ENCODE measurements around the gene DHRS3.
"Not testable (repeated sequence)": the region's sequence is repeated elsewhere in the genome, so short reads cannot be mapped to it uniquely, and the experiment has no call there.

The DHRS3 gene, protein sequence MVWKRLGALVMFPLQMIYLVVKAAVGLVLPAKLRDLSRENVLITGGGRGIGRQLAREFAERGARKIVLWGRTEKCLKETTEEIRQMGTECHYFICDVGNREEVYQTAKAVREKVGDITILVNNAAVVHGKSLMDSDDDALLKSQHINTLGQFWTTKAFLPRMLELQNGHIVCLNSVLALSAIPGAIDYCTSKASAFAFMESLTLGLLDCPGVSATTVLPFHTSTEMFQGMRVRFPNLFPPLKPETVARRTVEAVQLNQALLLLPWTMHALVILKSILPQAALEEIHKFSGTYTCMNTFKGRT

DNA sequence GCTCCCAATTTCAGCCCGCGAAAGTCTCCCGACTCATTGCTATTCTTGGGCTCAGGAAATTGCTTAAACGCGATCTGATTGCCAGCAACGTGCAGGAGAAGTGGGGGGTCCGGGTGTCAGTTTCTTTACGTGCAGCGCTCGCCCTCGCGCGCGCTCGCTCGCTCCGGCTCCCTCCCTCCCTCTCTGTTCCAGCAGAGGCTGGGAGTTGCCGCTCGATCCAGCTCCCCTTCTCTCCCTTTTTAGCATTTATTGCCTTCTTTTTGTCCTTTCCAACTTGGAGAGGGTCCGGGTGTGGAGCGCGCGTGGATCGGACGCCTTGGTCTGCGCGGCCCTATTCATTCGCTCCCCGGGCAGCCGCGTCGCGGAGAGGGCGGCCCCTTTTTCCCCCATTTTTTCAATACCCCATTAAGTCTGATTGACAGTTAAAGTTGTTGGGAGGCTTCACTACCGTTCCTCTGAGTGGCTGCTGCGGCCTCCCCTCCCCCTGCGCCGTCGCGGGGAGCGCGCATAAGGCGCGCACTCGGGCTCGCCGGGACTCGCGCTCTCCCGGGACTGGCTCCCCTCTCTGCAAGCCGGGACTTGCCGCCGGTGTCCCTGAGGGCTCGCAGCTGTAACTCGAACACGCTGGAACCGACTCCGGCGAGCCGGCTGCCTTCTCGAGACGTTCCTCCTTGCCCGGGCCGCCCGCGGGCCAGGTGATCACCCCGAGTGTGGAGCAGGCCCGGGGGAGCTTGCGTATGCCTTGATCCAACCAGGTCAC lies at the start of gene DHRS3:
Gene DHRS3, minus strand, starts transcription at position 310 of the 760 bp plus-strand sequence. CDS start 862 bp downstream, outside the sequence.
- H3K27ac ChIP-seq (ENCODE audit: low read depth, low read length), result peak within 1 kb of the TSS; percentile 92
- H3K4me3 ChIP-seq (ENCODE audit: low read depth in 1 of 2, low read length in 2 of 2), result peak within 1 kb of the TSS; percentile 66 to 87
- no peaks in the 10 kb centered on the region for H3K27me3 ChIP-seq (ENCODE audit: control insufficient read depth in 1 of 2, insufficient read depth in 2 of 2, low read length in 2 of 2)
- H3K9me3 ChIP-seq (ENCODE audit: control insufficient read depth in 1 of 2, low read length in 2 of 2), result no peaks in the 10 kb centered on the region
- peaks cover 30 to 45% of the 10 kb centered on the region in 2 donors for H3K4me1 ChIP-seq (ENCODE audit: control insufficient read depth in 1 of 2, insufficient read depth in 2 of 2, low read length in 2 of 2)
- H3K36me3 ChIP-seq (ENCODE audit: control insufficient read depth in 1 of 2, insufficient read depth in 2 of 2, low read length in 2 of 2), result peaks cover 0 to 5% of the 10 kb centered on the region in 2 donors
- H3K9ac ChIP-seq (ENCODE audit: low read depth in 1 of 2, low read length in 2 of 2), result peak within 1 kb of the TSS; percentile 84 to 91

DNA sequence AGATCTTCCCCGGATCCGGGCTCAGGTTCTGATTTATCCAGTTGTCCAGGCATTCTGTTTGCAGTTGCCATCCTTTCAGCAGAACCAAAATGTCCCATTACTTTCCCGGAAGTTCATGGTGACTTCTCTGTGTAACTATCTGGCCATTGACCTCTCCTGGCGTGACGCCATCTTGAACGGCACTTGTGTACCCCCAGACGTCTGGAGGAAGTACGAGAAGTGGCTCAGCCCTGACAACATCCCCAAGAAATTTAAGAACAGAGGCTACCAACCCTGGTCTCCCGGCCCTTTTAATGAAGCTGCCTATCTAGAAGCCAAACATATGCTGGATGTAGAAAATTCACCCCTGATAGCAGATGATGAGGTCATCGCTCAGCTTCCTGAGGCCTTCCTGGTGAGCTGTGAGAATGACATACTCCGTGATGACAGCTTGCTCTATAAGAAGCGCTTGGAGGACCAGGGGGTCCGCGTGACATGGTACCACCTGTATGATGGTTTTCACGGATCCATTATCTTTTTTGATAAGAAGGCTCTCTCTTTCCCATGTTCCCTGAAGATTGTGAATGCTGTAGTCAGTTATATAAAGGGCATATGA lies 48.2 kb upstream of the DHRS3 start:
- peaks cover 7% of the 10 kb centered on the region in 2 donors for H3K9me3 ChIP-seq (ENCODE audit: control insufficient read depth in 1 of 2, low read length in 2 of 2)
- H3K36me3 ChIP-seq (ENCODE audit: control insufficient read depth in 1 of 2, insufficient read depth in 2 of 2, low read length in 2 of 2), result no peaks in the 10 kb centered on the region
- no peaks in the 10 kb centered on the region for H3K27me3 ChIP-seq (ENCODE audit: control insufficient read depth in 1 of 2, insufficient read depth in 2 of 2, low read length in 2 of 2)
- H3K4me1 ChIP-seq (ENCODE audit: control insufficient read depth in 1 of 2, insufficient read depth in 2 of 2, low read length in 2 of 2), result no peaks in the 10 kb centered on the region
- H3K4me3 ChIP-seq (ENCODE audit: low read depth in 1 of 2, low read length in 2 of 2), result no peak overlapping the region
- H3K27ac ChIP-seq (ENCODE audit: low read depth, low read length), result no peak overlapping the region
- no peak overlapping the region for H3K9ac ChIP-seq (ENCODE audit: low read depth in 1 of 2, low read length in 2 of 2)

DNA sequence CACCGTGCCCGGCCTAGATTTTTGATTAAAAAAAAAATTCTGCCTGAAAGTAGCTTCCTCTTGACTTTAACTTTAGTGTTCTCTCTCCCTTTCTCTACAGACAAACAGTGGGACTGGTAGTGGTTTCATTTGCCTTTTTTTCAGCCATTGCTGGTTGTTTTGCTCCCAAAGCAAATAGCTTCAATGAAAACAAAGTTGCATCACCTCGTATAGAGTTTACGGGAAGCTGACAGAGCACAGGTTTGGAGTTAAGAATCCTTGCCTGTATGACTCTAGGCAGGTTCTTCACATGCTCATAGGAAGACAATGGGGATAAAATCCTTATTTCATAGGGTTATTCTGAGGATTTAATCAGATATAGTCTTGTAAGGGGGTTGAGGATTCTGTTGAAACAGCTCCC lies 47.5 kb upstream of the DHRS3 start:
- H3K4me3 ChIP-seq (ENCODE audit: low read depth in 1 of 2, low read length in 2 of 2), result no peak overlapping the region
- H3K9me3 ChIP-seq (ENCODE audit: control insufficient read depth in 1 of 2, low read length in 2 of 2), result peaks cover 7% of the 10 kb centered on the region in 2 donors
- no peak overlapping the region for H3K9ac ChIP-seq (ENCODE audit: low read depth in 1 of 2, low read length in 2 of 2)
- no peaks in the 10 kb centered on the region for H3K4me1 ChIP-seq (ENCODE audit: control insufficient read depth in 1 of 2, insufficient read depth in 2 of 2, low read length in 2 of 2)
- H3K27ac ChIP-seq (ENCODE audit: low read depth, low read length), result no peak overlapping the region
- H3K36me3 ChIP-seq (ENCODE audit: control insufficient read depth in 1 of 2, insufficient read depth in 2 of 2, low read length in 2 of 2), result no peaks in the 10 kb centered on the region
- H3K27me3 ChIP-seq (ENCODE audit: control insufficient read depth in 1 of 2, insufficient read depth in 2 of 2, low read length in 2 of 2), result no peaks in the 10 kb centered on the region

DNA sequence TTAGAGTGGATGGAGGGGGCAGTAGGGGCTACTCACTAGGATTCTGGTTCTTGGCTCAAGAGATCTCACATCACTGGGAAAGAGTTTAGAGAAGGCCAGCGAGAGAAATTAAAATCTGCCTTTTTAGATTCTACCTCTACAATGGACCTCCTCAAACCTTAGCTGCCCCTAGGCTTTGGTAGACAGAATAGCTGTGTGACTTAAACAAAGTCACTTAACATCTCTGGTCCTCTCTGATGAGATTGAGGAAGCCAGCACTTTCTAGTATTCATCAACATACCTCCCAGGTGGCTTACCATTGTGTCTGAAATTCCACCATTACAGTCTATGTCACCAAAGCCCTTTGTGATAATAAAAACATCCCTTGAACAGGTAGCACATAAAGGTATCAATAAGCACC lies 44.5 kb upstream of the DHRS3 start:
- Histone ChIP-seq H3K27ac (ENCODE audit: low read depth, low read length) (no peak overlapping the region), H3K36me3 (ENCODE audit: control insufficient read depth in 1 of 2, insufficient read depth in 2 of 2, low read length in 2 of 2) (no peaks in the 10 kb centered on the region), H3K9me3 (ENCODE audit: control insufficient read depth in 1 of 2, low read length in 2 of 2) (peaks cover 7% of the 10 kb centered on the region in 2 donors), H3K4me3 (ENCODE audit: low read depth in 1 of 2, low read length in 2 of 2) (no peak overlapping the region), H3K9ac (ENCODE audit: low read depth in 1 of 2, low read length in 2 of 2) (no peak overlapping the region), H3K4me1 (ENCODE audit: control insufficient read depth in 1 of 2, insufficient read depth in 2 of 2, low read length in 2 of 2) (no peaks in the 10 kb centered on the region), H3K27me3 (ENCODE audit: control insufficient read depth in 1 of 2, insufficient read depth in 2 of 2, low read length in 2 of 2) (no peaks in the 10 kb centered on the region)

DNA sequence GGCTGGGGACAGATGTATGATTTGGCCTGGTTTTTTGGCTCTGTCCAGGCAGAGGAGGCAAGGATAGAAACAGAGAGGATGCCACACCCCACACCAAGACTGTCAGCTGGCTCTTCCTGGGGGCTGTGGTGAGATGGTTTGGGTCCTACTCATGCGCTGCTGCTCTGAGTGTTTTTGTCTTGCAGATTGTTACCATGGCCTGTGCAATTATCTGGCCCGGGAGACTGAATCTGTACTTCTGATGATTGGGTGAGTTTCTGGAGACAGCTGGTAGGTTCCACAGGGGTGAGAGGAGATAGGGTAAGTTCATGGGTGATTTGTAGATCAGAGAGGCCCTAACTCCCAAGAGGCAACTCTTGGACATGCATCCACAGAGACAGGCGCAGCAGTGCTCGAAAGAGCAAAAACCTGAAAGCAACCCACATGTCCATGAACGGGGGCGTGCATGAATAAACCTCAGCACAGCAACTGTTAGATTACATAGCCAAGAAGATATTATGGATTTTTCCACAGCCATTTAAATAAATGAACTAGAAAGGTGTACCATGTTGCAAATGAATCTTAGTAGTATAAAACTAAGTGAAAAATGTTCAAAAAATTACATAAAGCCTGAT lies 43.7 kb upstream of the DHRS3 start:
- no peaks in the 10 kb centered on the region for H3K36me3 ChIP-seq (ENCODE audit: control insufficient read depth in 1 of 2, insufficient read depth in 2 of 2, low read length in 2 of 2)
- no peak overlapping the region for H3K4me3 ChIP-seq (ENCODE audit: low read depth in 1 of 2, low read length in 2 of 2)
- H3K27me3 ChIP-seq (ENCODE audit: control insufficient read depth in 1 of 2, insufficient read depth in 2 of 2, low read length in 2 of 2), result no peaks in the 10 kb centered on the region
- H3K27ac ChIP-seq (ENCODE audit: low read depth, low read length), result no peak overlapping the region
- no peak overlapping the region for H3K9ac ChIP-seq (ENCODE audit: low read depth in 1 of 2, low read length in 2 of 2)
- H3K9me3 ChIP-seq (ENCODE audit: control insufficient read depth in 1 of 2, low read length in 2 of 2), result peaks cover 7% of the 10 kb centered on the region in 2 donors
- no peaks in the 10 kb centered on the region for H3K4me1 ChIP-seq (ENCODE audit: control insufficient read depth in 1 of 2, insufficient read depth in 2 of 2, low read length in 2 of 2)

DNA sequence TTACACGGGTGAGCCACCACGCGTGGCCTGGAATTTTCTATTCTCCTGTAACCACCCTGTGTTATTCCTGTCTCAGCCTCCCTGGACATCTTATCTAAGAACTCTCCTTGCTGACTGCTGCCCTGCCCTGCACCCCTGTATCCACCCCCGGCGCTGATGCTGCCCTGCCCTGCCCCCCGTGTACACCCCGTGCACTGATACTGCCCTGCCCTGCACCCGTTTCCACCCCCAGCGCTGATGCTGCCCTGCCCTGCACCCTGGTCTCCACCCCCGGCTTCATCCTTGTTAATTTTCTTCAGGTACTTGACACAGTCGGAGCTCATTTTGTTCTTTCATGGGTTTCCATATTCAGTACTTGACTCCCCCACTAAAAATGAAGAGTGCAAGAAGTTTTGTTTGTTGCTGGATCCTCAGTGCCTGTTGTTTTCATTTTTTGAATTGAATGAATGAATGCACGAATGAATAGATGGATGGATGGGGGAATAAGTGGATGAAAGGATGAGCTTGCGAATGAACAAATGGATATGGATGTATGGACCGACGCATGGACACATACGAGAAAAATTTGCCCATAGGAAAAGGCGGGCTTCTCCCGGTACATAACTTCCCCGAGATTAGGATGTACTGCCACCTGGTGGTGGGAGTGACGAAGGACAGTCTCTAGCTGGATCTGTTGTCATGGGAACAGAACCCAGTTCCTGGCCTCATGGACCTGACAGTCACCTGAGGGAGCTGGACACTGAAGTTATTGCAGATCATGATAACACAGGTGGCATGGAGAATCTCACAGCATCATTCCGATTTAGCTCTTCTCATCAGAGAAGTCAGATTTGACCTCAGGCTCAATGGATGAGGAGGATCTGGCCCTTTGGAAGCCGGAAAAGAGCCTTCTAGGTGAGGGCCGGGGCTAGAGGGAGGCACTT lies 40.8 kb upstream of the DHRS3 start:
- no peak overlapping the region for H3K4me3 ChIP-seq (ENCODE audit: low read depth in 1 of 2, low read length in 2 of 2)
- H3K9me3 ChIP-seq (ENCODE audit: control insufficient read depth in 1 of 2, low read length in 2 of 2), result peaks cover 15 to 21% of the 10 kb centered on the region in 2 donors
- H3K9ac ChIP-seq (ENCODE audit: low read depth in 1 of 2, low read length in 2 of 2), result no peak overlapping the region
- H3K27ac ChIP-seq (ENCODE audit: low read depth, low read length), result no peak overlapping the region
- peaks cover 0 to 2% of the 10 kb centered on the region in 2 donors for H3K36me3 ChIP-seq (ENCODE audit: control insufficient read depth in 1 of 2, insufficient read depth in 2 of 2, low read length in 2 of 2)
- no peaks in the 10 kb centered on the region for H3K27me3 ChIP-seq (ENCODE audit: control insufficient read depth in 1 of 2, insufficient read depth in 2 of 2, low read length in 2 of 2)
- H3K4me1 ChIP-seq (ENCODE audit: control insufficient read depth in 1 of 2, insufficient read depth in 2 of 2, low read length in 2 of 2), result no peaks in the 10 kb centered on the region

DNA sequence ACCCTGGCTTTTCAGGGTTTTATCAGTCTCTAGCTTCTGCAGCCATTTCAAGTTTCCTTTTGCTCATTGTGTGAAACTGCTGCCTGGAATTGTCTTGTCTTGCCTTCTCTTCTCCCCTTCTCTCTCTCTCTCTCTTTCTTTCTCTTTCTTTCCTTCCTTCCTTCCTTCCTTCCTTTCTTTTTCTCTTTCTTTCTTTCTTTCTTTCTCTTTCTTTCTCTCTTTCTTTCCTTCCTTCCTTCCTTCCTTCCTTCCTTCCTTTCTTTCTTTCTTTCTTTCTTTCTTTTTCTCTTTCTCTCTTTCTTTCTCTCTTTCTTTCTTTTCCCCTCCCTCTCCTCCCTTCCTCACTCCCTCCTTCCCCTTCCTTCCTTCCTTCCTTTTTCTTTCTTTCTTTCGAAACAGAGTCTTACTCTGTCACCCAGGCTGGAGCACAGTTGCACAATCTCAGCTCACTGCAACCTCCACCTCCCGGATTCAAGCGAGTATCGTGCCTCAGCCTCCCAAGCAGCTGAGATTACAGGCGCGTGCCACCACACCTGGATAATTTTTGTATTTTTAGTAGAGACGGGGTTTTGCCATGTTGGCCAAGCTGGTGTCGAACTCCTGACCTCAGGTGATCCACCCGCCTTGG lies 40.0 kb upstream of the DHRS3 start:
- H3K9ac ChIP-seq (ENCODE audit: low read depth in 1 of 2, low read length in 2 of 2); H3K27me3 ChIP-seq (ENCODE audit: control insufficient read depth in 1 of 2, insufficient read depth in 2 of 2, low read length in 2 of 2): not testable (repeated sequence)

DNA sequence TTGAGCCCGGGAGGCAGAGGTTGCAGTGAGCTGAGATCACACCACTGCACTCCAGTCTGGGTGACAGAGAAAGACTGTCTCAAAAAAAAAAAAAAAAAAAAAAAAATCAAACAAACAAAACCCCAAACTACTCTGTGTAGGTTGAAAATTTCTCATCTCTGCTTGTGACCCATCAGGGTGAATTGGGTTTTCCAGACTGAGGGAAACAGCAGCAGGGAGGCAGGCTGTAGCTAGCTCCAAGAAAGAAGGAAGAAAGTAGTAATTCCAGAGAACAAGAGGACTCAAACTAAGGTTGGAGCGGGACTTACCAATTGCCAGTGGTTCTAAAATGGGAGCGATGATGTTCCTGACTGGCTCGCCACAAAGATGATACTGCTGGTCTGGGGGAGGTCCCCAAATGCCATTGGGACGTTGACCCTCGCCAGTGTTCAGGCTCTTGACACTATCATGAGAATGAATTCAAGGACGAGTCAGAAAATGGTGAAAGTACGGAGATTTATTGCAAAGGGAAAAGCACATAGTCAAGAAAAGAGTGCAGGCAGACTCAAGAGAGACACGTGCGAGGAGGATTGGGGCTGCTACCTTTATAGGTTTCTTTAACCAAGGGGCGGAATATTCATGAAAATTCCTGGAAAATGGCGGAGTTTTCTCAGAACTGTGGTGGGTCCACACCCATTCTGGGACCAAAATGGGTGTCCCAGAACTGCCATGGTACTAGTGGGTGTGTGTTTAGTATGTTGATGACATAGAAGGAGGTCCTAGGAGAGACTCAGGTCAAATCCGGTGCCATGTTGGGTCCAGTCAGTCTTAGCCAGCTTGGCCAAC lies 39.3 kb upstream of the DHRS3 start:
- Histone ChIP-seq H3K27me3 (ENCODE audit: control insufficient read depth in 1 of 2, insufficient read depth in 2 of 2, low read length in 2 of 2) (no peaks in the 10 kb centered on the region), H3K4me1 (ENCODE audit: control insufficient read depth in 1 of 2, insufficient read depth in 2 of 2, low read length in 2 of 2) (no peaks in the 10 kb centered on the region), H3K27ac (ENCODE audit: low read depth, low read length) (no peak overlapping the region), H3K4me3 (ENCODE audit: low read depth in 1 of 2, low read length in 2 of 2) (no peak overlapping the region), H3K36me3 (ENCODE audit: control insufficient read depth in 1 of 2, insufficient read depth in 2 of 2, low read length in 2 of 2) (peaks cover 0 to 2% of the 10 kb centered on the region in 2 donors), H3K9ac (ENCODE audit: low read depth in 1 of 2, low read length in 2 of 2) (no peak overlapping the region), H3K9me3 (ENCODE audit: control insufficient read depth in 1 of 2, low read length in 2 of 2) (peaks cover 8 to 14% of the 10 kb centered on the region in 2 donors)

More for the DNA sequence above, 40.0 kb upstream of the DHRS3 start:
- H3K9me3 ChIP-seq (ENCODE audit: control insufficient read depth in 1 of 2, low read length in 2 of 2), result peaks cover 9 to 17% of the 10 kb centered on the region in 2 donors
- H3K36me3 ChIP-seq (ENCODE audit: control insufficient read depth in 1 of 2, insufficient read depth in 2 of 2, low read length in 2 of 2); H3K4me1 ChIP-seq (ENCODE audit: control insufficient read depth in 1 of 2, insufficient read depth in 2 of 2, low read length in 2 of 2); H3K4me3 ChIP-seq (ENCODE audit: low read depth in 1 of 2, low read length in 2 of 2); H3K27ac ChIP-seq (ENCODE audit: low read depth, low read length): not testable (repeated sequence)
